Urinary bladder (tissue), 4 donors: ENCODE data around the gene OR5H15. TPM values are rescaled to one million over a fixed set of nuclear protein-coding genes. Genes with fewer than 3 reads are reported as not detected.
"Not testable (repeated sequence)": the region's sequence is repeated elsewhere in the genome, so short reads cannot be mapped to it uniquely, and the experiment has no call there.

Experiments used
- DNase-seq: peaks from one replicate; pipeline ENCODE4 v3.0.0-alpha.2; 2015; ENCODE audit errors: extremely low spot score
- H3K27ac ChIP-seq: one replicate; pipeline ENCODE4 v1.5.1; 2013; ENCODE audit warnings: low read depth, mild to moderate bottlenecking, moderate library complexity
- H3K36me3 ChIP-seq: one replicate; pipeline ENCODE4 v1.6.1; 2013; ENCODE audit warnings: mild to moderate bottlenecking, moderate library complexity; ENCODE audit not compliant: insufficient read depth
- H3K4me1 ChIP-seq: one replicate; pipeline ENCODE4 v1.6.1; 2013; ENCODE audit warnings: mild to moderate bottlenecking, moderate library complexity; ENCODE audit not compliant: insufficient read depth
- H3K4me3 ChIP-seq: one replicate; pipeline ENCODE4 v1.5.1; 2013; ENCODE audit warnings: low read depth, low read length
- WGBS: extraction: QIAGEN DNeasy Blood & Tissue Kit; methylation state at CpG from one replicate; pipeline ENCODE4 v1.1.7; 2013; 5-methylcytosine and 5-hydroxymethylcytosine counted together
- polyA plus RNA-seq: library from polyadenylated mRNA; stranded (reverse); fragments of 200-250 nt; gene quantifications from one replicate; pipeline ENCODE4 v1.2.3, GENCODE V29; 2013
- total RNA-seq: library from RNA; depleted of rRNA; stranded (reverse); fragments of >200 nt; gene quantifications from one replicate; pipeline ENCODE4 v1.2.3, GENCODE V29; 2014
- donor health status: healthy with polysubstance abuse.
- donor health status: healthy.

Gene OR5H15
- total RNA-seq (not detected), polyA plus RNA-seq (not detected)

DNA sequence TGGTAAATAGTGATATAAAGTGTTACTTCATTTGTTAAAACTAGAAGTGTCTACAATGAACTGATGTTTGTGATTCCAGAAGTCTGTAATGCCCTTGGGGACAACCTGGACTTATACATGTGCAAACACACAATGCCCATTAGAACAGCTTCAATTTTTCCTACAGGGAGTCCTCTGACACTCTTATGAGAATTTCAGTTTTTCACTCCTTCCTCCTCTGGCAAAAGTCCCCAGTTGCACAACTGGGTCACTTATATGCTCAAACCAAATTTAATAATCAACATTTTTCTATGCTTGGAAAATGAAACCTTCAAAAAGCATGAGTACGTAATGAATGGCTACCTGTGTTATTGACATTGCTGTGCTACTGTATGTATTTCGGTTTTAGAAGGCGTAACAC, at the start of gene OR5H15:
TSS of gene OR5H15 (plus strand) at position 301 of the 400 bp plus-strand sequence. CDS start 2,004 bp downstream, outside the sequence.
- no peaks in the 10 kb centered on the region for H3K36me3 ChIP-seq
- no peak within 1 kb of the TSS for H3K27ac ChIP-seq
- DNase-seq: no peak
- no peaks in the 10 kb centered on the region for H3K4me1 ChIP-seq
- no peak within 1 kb of the TSS for H3K4me3 ChIP-seq
- WGBS: 96% methylated on average over 3 of the region's 3 CpGs

DNA sequence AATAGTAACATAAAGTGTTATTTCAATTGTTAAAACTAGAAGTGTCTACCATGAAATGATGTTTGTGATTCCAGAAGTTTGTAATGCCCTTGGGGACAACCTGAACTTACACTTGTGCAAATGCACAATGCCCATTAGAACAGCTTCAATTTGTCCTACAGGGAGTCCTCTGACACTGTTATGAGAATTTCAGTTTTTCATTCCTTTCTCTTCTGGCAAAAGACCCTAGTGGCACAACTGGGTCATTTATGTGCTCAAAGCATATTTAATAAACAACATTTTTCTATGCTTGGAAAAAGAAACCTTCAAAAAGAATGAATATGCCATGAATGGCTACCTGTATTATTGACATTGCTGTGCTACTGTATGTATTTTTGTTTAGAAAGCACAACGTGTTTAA, 36.1 kb upstream of the OR5H15 start, which contains the start of gene OR5H1:
TSS of gene OR5H1 (plus strand) at position 301 of the 400 bp plus-strand sequence. CDS start 1,977 bp downstream, outside the sequence.
- WGBS: 73% methylated on average over 1 of the region's 1 CpG

DNA sequence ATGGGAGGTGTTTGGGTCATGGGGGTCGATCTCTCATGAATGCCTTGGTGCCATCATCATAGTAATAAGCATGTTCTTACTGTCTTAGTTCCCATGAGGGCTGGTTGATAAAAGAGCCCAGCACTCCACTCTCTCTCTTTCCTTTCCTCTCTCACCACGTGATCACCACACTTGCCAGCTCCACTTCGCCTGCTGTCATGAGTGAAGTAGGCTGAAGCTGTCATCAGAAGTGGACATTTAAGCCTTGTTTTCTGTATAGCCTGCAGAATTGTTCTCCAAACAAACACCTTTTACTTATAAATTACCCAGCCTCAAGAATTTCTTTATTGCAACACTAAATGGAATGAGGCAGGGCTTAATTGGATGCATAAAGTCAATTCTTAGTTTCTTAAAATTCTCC, 29.9 kb upstream of the OR5H15 start:
- DNase-seq: no peak
- Histone ChIP-seq H3K36me3 (no peaks in the 10 kb centered on the region), H3K4me3 (no peak overlapping the region), H3K4me1 (no peaks in the 10 kb centered on the region), H3K27ac (no peak overlapping the region)
- WGBS: 67% methylated on average over 3 of the region's 3 CpGs

More for the DNA sequence above, 36.1 kb upstream of the OR5H15 start, which contains the start of gene OR5H1:
- H3K27ac ChIP-seq: no peak within 1 kb of the TSS
- H3K4me3 ChIP-seq: no peak within 1 kb of the TSS
- no peak for DNase-seq
- H3K4me1 ChIP-seq: no peaks in the 10 kb centered on the region
- H3K36me3 ChIP-seq: no peaks in the 10 kb centered on the region

DNA sequence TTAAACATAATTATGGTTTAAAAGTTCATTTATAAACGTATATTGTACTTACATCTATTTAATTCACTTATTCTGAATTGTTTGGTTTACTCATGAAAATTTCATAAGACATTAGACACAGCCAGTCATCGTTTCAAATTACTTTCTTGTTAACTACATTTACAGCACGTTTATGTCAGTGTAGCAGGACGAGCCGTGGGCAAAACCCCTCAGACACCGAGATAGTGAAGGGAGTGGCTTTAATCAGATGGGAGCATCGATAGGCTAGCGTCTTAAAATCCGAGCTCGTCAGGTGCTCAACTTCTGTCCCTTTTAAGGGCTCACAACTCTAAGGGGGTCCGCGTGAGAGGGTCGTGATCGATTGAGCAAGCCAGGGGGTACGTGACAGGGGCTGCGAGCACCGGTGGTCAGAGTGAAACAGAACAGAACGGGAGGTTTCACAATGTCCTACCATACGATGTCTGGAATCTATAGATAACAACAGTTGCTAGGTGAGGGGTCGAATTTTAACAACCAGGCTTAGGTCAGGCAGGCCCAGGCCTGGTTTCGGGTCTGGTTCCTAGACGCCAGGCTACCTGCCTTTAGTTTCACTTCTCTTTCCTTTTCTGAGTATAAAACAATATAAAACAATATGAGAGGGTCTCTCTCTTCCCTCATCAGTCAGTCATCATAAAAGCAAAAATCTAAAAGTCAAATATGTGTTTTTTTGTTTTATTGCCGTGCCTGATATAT, 28.5 kb upstream of the OR5H15 start:
- DNase-seq, H3K4me3 ChIP-seq, H3K27ac ChIP-seq, H3K36me3 ChIP-seq, H3K4me1 ChIP-seq: not testable (repeated sequence)
- WGBS: 70% methylated on average over 23 of the region's 23 CpGs

DNA sequence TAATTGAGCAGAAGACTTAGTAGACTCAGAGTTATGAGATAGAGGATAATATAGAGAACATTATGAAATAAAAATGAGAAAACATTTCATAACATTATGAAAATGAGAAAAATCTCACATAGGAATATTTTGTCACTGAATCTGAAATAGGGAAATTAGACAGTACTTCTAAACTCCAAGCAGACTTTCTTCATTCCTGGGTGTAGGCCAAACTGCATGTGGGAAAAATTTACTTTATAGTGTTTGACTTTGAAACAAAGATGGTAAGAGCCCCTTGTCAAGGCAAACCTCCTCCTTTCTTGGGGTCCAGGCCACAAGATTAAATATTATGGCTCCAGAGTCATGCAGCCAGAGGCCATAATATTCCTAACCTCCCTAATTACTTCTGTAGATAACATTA, 26.0 kb upstream of the OR5H15 start:
- Histone ChIP-seq H3K4me3 (no peak overlapping the region), H3K36me3 (no peaks in the 10 kb centered on the region), H3K27ac (no peak overlapping the region), H3K4me1 (no peaks in the 10 kb centered on the region)
- no peak for DNase-seq

DNA sequence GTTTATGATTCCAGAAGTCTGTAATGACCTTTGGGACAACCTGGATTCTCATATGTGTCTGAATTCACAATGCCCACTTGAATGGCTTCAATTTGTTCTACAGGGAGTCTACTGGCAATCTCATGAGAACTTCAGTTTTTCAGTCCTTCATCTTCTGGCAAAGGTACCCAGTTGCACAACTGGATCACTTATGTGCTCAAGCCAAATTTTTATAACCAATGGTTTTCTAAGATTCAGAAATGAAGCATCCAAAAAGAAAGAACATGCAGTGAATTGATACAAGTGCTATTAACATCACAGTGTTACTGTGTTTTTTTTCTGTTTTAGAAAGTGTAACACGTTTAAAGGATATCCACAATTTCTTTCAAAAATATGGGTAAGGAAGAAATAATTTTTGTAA, 19.3 kb upstream of the OR5H15 start, which contains the start of gene OR5H14:
TSS of gene OR5H14 (plus strand) at position 301 of the 400 bp plus-strand sequence. CDS start 1,907 bp downstream, outside the sequence.
- no peaks in the 10 kb centered on the region for H3K4me1 ChIP-seq
- H3K36me3 ChIP-seq: no peaks in the 10 kb centered on the region
- 77% methylated on average over 1 of the region's 1 CpG for WGBS
- no peak within 1 kb of the TSS for H3K27ac ChIP-seq
- no peak within 1 kb of the TSS for H3K4me3 ChIP-seq
- DNase-seq: no peak

DNA sequence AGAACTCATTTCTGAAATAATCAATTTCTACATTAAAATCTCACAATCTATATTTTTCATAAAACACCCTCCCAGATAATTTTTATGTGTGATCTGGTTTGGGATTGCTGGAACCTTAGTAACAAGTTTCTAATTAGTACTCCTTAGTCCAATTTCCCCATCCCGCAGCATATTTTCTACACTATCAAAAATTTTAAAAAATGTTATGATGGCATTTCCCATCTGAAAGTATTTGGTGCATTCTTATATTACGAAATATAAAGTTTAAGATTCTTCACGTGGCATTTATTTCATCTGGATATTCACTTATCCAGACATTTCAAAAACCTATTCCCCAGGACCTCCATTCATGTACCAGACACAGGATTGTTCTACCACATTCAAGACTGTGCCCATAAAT, 17.7 kb upstream of the OR5H15 start:
- Histone ChIP-seq H3K27ac (no peak overlapping the region), H3K4me1 (no peaks in the 10 kb centered on the region), H3K4me3 (no peak overlapping the region), H3K36me3 (no peaks in the 10 kb centered on the region)
- WGBS: 71% methylated on average over 3 of the region's 3 CpGs
- no peak for DNase-seq

DNA sequence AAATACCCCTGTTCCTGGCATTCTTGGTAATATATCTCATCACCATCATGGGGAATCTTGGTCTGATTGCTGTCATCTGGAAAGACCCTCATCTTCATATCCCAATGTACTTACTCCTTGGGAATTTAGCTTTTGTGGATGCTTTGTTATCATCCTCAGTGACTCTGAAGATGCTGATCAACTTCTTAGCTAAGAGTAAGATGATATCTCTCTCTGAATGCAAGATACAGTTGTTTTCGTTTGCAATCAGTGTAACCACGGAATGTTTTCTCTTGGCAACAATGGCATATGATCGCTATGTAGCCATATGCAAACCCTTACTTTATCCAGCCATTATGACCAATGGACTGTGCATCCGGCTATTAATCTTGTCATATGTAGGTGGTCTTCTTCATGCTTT, 17.0 kb upstream of the OR5H15 start:
- not testable (repeated sequence) for H3K36me3 ChIP-seq, H3K4me1 ChIP-seq, H3K4me3 ChIP-seq, DNase-seq, H3K27ac ChIP-seq
- 81% methylated on average over 4 of the region's 4 CpGs for WGBS

DNA sequence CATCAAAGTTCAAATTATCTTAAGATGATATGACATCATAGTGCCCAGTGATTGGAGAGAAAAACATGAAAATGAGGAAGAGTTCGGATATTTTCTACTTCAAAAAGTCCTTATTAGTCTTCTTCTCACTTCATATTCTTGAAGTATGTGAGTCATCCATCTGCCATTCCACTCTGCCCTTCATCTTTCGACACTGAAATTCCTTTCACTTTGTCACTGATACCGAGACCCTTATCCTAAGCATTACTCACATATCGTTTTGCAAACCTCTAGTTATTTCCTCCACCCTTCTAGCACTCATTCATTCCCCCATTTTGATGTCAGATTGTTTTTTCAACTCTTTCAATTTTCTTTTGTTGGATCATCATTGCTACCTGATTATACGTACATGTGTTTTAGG, 15.3 kb upstream of the OR5H15 start:
- no peak overlapping the region for H3K4me3 ChIP-seq
- DNase-seq: no peak
- WGBS: 78% methylated on average over 5 of the region's 5 CpGs

DNA sequence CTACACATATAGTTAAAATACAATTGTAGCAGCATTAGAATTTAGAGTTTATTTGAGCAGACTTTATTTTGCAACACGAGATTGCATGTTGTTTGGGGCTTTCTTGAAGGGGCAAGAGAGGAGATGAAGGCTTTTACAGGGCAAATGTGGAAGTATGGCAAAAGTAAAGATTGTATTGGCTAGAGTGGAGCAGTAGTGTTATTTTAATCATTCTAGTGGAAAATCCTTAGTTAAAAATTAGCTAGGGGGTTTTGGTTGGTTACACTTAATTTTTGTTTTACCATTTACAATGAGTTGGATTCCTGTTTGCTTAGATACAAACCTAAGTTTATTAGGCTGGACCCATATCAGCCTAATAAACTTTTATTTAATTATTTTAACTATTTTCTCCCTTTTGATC, 4.6 kb downstream of the OR5H15 start:
- Histone ChIP-seq H3K36me3 (no peaks in the 10 kb centered on the region), H3K27ac (no peak overlapping the region), H3K4me1 (no peaks in the 10 kb centered on the region), H3K4me3 (no peak overlapping the region)
- WGBS: 52% methylated on average over 1 of the region's 1 CpG
- no peak for DNase-seq

More for the DNA sequence above, 15.3 kb upstream of the OR5H15 start:
- Histone ChIP-seq H3K27ac (no peak overlapping the region), H3K4me1 (no peaks in the 10 kb centered on the region), H3K36me3 (no peaks in the 10 kb centered on the region)

DNA sequence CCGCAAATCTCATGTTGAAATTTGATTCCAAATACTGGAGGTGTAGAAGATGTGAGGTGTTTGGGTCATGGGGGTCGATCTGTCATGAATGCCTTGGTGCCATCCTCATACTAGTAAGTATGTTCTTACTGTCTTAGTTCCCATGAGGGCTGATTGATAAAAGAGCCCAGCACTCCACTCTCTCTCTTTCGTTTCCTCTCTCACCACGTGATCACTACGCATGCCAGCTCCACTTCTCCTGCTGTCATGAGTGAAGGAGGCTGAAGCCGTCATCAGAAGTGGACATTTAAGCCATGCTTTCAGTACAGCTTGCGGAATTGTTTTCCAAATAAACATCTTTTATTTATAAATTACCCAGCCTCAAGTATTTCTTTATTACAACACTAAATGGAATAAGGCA, 6.1 kb downstream of the OR5H15 start:
- Histone ChIP-seq H3K36me3 (no peaks in the 10 kb centered on the region), H3K27ac (no peak overlapping the region), H3K4me1 (no peaks in the 10 kb centered on the region), H3K4me3 (no peak overlapping the region)
- WGBS: 72% methylated on average over 7 of the region's 7 CpGs
- DNase-seq: no peak

DNA sequence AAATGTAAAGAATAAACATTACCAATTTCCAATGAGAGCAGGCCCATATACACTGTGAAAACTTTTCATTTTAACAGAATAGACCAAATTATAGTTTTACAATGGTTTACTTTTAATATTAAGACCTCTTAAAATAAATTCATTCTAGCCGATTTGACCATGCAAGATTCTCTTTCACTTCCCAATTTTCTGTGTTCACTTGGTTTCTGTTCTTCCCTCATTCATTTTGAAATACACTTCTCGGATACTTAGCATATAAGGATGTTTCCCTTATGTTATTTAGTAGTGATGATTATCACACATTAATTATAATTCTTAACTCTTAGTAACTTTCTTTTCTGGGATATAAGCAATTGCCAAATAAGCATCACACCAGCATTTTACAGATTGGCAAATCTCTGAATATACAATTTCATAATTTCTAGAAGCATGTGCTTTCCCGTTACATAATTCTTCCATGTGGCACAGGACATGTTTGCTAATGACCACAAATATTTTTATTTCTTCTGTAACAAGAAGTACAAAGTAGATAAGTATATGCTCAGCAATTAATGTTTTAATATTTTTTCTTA, 13.9 kb downstream of the OR5H15 start:
- H3K27ac ChIP-seq: no peak overlapping the region
- DNase-seq: no peak
- H3K4me1 ChIP-seq: no peaks in the 10 kb centered on the region
- H3K4me3 ChIP-seq: no peak overlapping the region
- no peaks in the 10 kb centered on the region for H3K36me3 ChIP-seq
- 86% methylated on average over 3 of the region's 3 CpGs for WGBS

DNA sequence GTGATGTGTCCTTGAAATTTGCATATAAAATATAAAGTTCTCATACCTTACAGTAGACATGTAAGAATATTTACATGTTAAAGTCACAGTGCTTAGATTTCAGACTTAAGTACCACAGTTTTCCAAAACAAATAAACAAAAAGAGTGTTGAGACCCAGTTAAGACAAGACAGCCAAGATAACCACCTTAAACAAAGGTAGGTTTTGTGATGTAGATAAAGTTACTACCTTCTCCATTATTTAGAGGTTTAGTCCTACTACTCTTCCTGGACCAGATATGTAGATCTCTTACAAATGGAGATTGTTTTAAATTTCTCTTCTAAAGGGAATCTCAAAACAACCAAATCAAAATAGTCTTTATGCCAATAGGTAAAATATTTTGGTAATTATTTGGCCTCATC, 15.7 kb downstream of the OR5H15 start:
- no peaks in the 10 kb centered on the region for H3K4me1 ChIP-seq
- DNase-seq: no peak
- no peaks in the 10 kb centered on the region for H3K36me3 ChIP-seq
- H3K4me3 ChIP-seq: no peak overlapping the region
- no peak overlapping the region for H3K27ac ChIP-seq

DNA sequence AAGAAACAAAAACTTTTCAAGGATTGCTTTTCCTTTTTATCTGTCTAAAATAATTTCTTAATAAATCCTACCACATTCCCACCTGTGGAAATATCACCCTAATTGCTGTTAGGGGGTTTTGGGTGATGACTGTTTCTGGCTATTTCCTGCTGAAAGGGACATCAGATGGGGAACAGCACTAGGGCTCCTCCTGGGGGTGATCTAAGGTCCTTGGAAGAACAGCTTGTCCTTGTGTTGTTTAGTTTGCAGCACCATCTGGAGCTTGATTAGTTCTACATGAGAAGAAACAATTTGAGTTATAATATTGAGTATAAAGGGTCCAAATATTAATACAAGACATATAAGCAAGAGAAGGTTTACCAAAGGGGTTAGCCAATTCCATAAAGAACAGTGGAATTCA, 18.7 kb downstream of the OR5H15 start:
- Histone ChIP-seq H3K27ac (no peak overlapping the region), H3K4me1 (no peaks in the 10 kb centered on the region), H3K36me3 (no peaks in the 10 kb centered on the region), H3K4me3 (no peak overlapping the region)
- DNase-seq: no peak
